Astrocyte (in vitro differentiated cells and primary cell): ENCODE results near the gene HEMGN. TPM values are rescaled to one million over a fixed set of nuclear protein-coding genes. Genes with fewer than 3 reads are reported as not detected.

ENCODE experiments used
- DNase-seq: peaks from one replicate; pipeline ENCODE4 v3.0.0-alpha.2; 2010; ENCODE audit warnings: low read depth
- FAIRE-seq: peaks from 2 replicates; lab custom pipeline; 2011; peaks lifted over from hg19 to GRCh38; lab: Jason Lieb, UNC
- H2AFZ ChIP-seq: 2 replicates; pipeline ENCODE4 v1.6.0; 2012; ENCODE audit warnings: low read depth, low read length, inconsistent platforms
- H3K27ac ChIP-seq: 2 replicates; pipeline ENCODE4 v1.5.1; 2011; ENCODE audit warnings: low read depth, low read length, inconsistent platforms
- H3K27me3 ChIP-seq: 2 replicates; pipeline ENCODE4 v1.6.0; 2011; ENCODE audit warnings: low read length, inconsistent platforms; ENCODE audit not compliant: insufficient read depth
- H3K36me3 ChIP-seq: 2 replicates; pipeline ENCODE4 v1.5.1; 2011; ENCODE audit warnings: low read length, inconsistent platforms; ENCODE audit not compliant: insufficient read depth
- H3K4me1 ChIP-seq: 2 replicates; pipeline ENCODE4 v1.5.1; 2011; ENCODE audit warnings: low read length, inconsistent platforms; ENCODE audit not compliant: insufficient read depth
- H3K4me2 ChIP-seq: 2 replicates; pipeline ENCODE4 v1.6.0; 2012; ENCODE audit warnings: low read length, inconsistent platforms
- H3K4me3 ChIP-seq: 2 replicates; pipeline ENCODE4 v1.5.1; 2011; ENCODE audit warnings: low read depth, mild to moderate bottlenecking, low read length, inconsistent platforms; ENCODE audit not compliant: insufficient read depth
- H3K79me2 ChIP-seq: 2 replicates; pipeline ENCODE4 v1.6.0; 2012; ENCODE audit warnings: mild to moderate bottlenecking, low read length, inconsistent platforms; ENCODE audit not compliant: insufficient read depth
- H3K9ac ChIP-seq: 2 replicates; pipeline ENCODE4 v1.6.0; 2012; ENCODE audit warnings: mild to moderate bottlenecking, low read length, inconsistent platforms
- H3K9me3 ChIP-seq: 2 replicates; pipeline ENCODE4 v1.5.1; 2012; ENCODE audit warnings: low read depth, mild to moderate bottlenecking, low read length, inconsistent platforms; ENCODE audit not compliant: insufficient read depth
- H4K20me1 ChIP-seq: 2 replicates; pipeline ENCODE4 v1.6.0; 2012; ENCODE audit warnings: low read length, inconsistent platforms; ENCODE audit not compliant: insufficient read depth
- H3K27ac Mint-ChIP-seq: one replicate; pipeline ENCODE4 v1.8.0; 2021; ENCODE audit warnings: mild to moderate bottlenecking, mixed read lengths; ENCODE audit not compliant: unreplicated experiment
- H3K27me3 Mint-ChIP-seq: one replicate; pipeline ENCODE4 v1.8.0; 2021; ENCODE audit warnings: low read depth, mixed read lengths; ENCODE audit not compliant: unreplicated experiment
- H3K36me3 Mint-ChIP-seq: one replicate; pipeline ENCODE4 v1.8.0; 2021; ENCODE audit warnings: low read depth, mixed read lengths; ENCODE audit not compliant: unreplicated experiment
- H3K4me1 Mint-ChIP-seq: one replicate; pipeline ENCODE4 v1.8.0; 2021; ENCODE audit warnings: low read depth, mixed read lengths; ENCODE audit not compliant: unreplicated experiment
- H3K4me3 Mint-ChIP-seq: one replicate; pipeline ENCODE4 v1.8.0; 2021; ENCODE audit warnings: mild to moderate bottlenecking, moderate library complexity, mixed read lengths; ENCODE audit not compliant: unreplicated experiment
- H3K9me3 Mint-ChIP-seq: one replicate; pipeline ENCODE4 v1.8.0; 2021; ENCODE audit warnings: mild to moderate bottlenecking, mixed read lengths; ENCODE audit not compliant: unreplicated experiment
- EZH2 ChIP-seq: IDR thresholded peaks from 2 replicates; pipeline ENCODE4 v1.6.1; 2012; ENCODE audit warnings: mild to moderate bottlenecking, low read length, inconsistent platforms; ENCODE audit not compliant: insufficient read depth
- total RNA-seq: library from RNA; stranded (reverse); gene quantifications from 2 replicates; pipeline ENCODE4 v1.2.1, GENCODE V29; 2021
- TF ChIP-seq, protein P1 (sequence below): IDR thresholded peaks from 2 replicates; pipeline ENCODE4 v1.5.1; 2011; ENCODE audit warnings: low read depth, mild to moderate bottlenecking, inconsistent platforms, low read length, moderate library complexity; ENCODE audit not compliant: insufficient read depth

Gene HEMGN
- total RNA-seq, 1 donor from 2014 or later: not detected

DNA sequence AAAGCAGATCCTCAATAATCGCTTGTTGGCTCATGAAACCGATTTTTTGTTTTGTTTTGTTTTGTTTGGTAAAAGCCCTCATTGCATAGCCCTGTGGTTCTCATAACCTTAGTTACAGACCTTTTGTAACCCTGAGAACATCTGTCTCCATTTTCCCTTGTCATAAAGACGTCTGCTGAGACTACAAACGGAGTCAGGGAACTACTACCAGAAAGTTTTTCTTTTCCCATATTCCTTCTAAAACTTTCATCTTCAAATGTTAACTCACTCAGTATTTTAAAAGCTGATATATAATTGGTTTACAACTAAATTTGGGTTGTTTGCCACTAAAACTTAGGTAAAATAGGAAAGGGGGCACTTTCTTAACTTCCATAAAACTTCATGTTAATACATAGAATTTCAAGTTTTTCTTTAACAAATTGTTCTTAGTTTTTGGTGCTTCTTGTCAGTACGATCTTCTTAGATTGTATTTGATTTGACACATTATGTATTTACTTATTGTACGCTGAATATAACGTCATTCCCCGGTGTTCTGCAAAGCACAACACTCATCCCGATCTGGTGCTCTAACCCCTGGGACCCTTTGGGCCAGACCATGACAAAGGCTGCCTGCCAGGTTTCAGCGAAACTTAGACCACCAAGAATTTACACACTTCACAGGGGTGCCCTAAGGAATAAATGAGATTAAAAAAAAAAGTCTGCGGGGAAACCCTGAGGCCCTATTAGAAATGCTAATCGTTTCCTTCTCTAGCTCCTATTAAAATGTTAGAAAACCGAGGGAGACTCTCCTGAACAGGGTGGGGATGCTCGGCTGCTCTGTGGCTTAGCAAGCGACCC, 44.1 kb upstream of the HEMGN start:
- peak overlapping the region; percentile 91 for H3K4me2 ChIP-seq
- peaks cover 18% of the 10 kb centered on the region for H4K20me1 ChIP-seq
- H3K4me1 ChIP-seq: peaks cover 12% of the 10 kb centered on the region
- H3K4me3 ChIP-seq: peak overlapping the region; percentile 59
- no peaks in the 10 kb centered on the region for H3K36me3 Mint-ChIP-seq
- H3K79me2 ChIP-seq: peaks cover 37% of the 10 kb centered on the region
- peak overlapping the region; percentile 97 for H3K9ac ChIP-seq
- no peaks in the 10 kb centered on the region for H3K9me3 Mint-ChIP-seq
- H3K27me3 ChIP-seq: no peaks in the 10 kb centered on the region
- H3K27ac Mint-ChIP-seq: peak overlapping the region; percentile 22
- TF ChIP-seq EZH2: no peak
- TF ChIP-seq, protein P1, sequence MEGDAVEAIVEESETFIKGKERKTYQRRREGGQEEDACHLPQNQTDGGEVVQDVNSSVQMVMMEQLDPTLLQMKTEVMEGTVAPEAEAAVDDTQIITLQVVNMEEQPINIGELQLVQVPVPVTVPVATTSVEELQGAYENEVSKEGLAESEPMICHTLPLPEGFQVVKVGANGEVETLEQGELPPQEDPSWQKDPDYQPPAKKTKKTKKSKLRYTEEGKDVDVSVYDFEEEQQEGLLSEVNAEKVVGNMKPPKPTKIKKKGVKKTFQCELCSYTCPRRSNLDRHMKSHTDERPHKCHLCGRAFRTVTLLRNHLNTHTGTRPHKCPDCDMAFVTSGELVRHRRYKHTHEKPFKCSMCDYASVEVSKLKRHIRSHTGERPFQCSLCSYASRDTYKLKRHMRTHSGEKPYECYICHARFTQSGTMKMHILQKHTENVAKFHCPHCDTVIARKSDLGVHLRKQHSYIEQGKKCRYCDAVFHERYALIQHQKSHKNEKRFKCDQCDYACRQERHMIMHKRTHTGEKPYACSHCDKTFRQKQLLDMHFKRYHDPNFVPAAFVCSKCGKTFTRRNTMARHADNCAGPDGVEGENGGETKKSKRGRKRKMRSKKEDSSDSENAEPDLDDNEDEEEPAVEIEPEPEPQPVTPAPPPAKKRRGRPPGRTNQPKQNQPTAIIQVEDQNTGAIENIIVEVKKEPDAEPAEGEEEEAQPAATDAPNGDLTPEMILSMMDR: no peak
- H3K9me3 ChIP-seq: no peaks in the 10 kb centered on the region
- H3K4me3 Mint-ChIP-seq: peak overlapping the region; percentile 75
- no peak for FAIRE-seq
- H3K27me3 Mint-ChIP-seq: peaks cover 8% of the 10 kb centered on the region
- peaks cover 25% of the 10 kb centered on the region for H3K4me1 Mint-ChIP-seq
- peak overlapping the region; percentile 88 for H2AFZ ChIP-seq
- no peaks in the 10 kb centered on the region for H3K36me3 ChIP-seq
- H3K27ac ChIP-seq: peak overlapping the region; percentile 23
- DNase-seq: no peak

DNA sequence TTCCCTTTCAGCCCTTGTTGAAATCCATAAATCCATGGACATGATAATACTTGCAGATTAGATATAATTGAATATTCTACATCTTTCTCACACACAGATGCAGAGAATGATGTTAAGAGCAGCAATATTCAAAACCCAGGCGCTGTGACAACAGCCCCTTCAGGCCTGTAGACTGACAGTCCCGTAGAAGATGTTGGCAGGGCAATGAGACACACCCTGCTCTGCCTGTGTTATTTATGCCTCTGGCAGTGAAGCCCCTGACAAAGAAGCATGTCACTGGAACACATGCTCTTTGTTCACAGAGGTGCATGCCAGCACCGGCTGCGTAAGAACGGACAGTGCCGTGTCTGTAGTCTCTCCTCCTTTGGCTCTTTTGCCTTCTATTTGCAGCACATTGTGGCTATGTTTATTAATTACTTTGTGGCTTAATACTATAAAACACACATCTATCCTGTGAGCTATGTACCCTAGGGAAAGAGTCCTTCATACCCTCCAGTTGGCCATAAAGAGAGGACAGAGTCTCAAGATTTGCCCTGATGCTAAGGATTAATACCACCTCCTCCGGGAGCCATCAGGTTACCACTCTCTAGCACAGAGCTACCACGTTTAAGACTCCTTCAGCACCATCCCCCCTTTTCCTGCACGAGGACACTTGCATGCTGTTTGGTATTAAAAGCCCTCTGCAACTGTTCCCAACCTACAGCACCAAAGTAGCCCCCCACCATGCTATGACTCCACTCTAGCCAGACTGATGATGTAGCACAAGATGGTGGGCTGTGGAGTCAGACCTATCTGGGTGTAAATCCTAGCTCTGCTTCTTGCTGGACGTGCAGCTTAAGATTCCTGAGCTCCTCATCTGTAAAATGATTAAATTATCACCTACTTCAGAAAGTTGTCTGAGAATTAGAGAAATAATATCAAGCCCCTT, 43.2 kb upstream of the HEMGN start:
- Histone ChIP-seq H3K4me2 (no peak overlapping the region), H3K79me2 (peaks cover 28% of the 10 kb centered on the region), H3K27ac (no peak overlapping the region), H4K20me1 (peaks cover 11% of the 10 kb centered on the region), H2AFZ (no peak overlapping the region), H3K36me3 (no peaks in the 10 kb centered on the region), H3K4me3 (no peak overlapping the region), H3K9me3 (no peaks in the 10 kb centered on the region), H3K27me3 (no peaks in the 10 kb centered on the region), H3K9ac (no peak overlapping the region), H3K4me1 (peaks cover 12% of the 10 kb centered on the region)
- TF ChIP-seq, protein P1: no peak
- TF ChIP-seq EZH2: no peak
- H3K36me3 Mint-ChIP-seq: no peaks in the 10 kb centered on the region
- peak overlapping the region; percentile 75 for H3K4me3 Mint-ChIP-seq
- H3K27me3 Mint-ChIP-seq: peaks cover 8% of the 10 kb centered on the region
- DNase-seq (no peak), FAIRE-seq (no peak)
- no peaks in the 10 kb centered on the region for H3K9me3 Mint-ChIP-seq
- H3K27ac Mint-ChIP-seq: peak overlapping the region; percentile 22
- H3K4me1 Mint-ChIP-seq: peaks cover 20% of the 10 kb centered on the region
